GM12878 (cell line): Measurements from ENCODE around the gene SRSF10. TPM values are rescaled to one million over a fixed set of nuclear protein-coding genes. Genes with fewer than 3 reads are reported as not detected.

ENCODE experiments used
- BHLHE40 ChIP-seq, 2 experiments: fragments of 450-650 bp in 1 of 2; IDR thresholded peaks; 2 replicates each; pipeline ENCODE4 v1.6.1; 2011 to 2017; ENCODE audit warnings: low read depth in 2 of 2, borderline replicate concordance in 1 of 2, improper control_type of control experiment in 1 of 2, low read length in 1 of 2, mild to moderate bottlenecking in 1 of 2
- BMI1 ChIP-seq: fragments of 450-650 bp; IDR thresholded peaks from 2 replicates; pipeline ENCODE4 v1.6.1; 2016; ENCODE audit warnings: mild to moderate bottlenecking, moderate library complexity, borderline replicate concordance
- CHD1 ChIP-seq: IDR thresholded peaks from 2 replicates; pipeline ENCODE4 v1.6.1; 2012; ENCODE audit warnings: low read depth, low read length, improper control_type of control experiment
- CREM ChIP-seq: IDR thresholded peaks from 2 replicates; pipeline ENCODE4 v1.6.1; 2014; ENCODE audit warnings: antibody characterized with exemption, low read depth
- E2F8 ChIP-seq: fragments of 450-650 bp; IDR thresholded peaks from 2 replicates; pipeline ENCODE4 v1.6.1; 2018; ENCODE audit warnings: mild to moderate bottlenecking, low read depth, moderate library complexity; ENCODE audit not compliant: partially characterized antibody
- EGR1 ChIP-seq, 2 experiments: IDR thresholded peaks; 1 replicate in 1 of 2; 2 replicates in 1 of 2; pipeline ENCODE4 v1.6.1; 2011 to 2012; ENCODE audit warnings: low read depth in 2 of 2, low read length in 2 of 2, borderline replicate concordance in 1 of 2, mild to moderate bottlenecking in 1 of 2, moderate library complexity in 1 of 2
- HDAC6 ChIP-seq: fragments of 200-600 bp; sonication (generic); IDR thresholded peaks from one replicate; pipeline ENCODE4 v1.8.0; 2017; ENCODE audit warnings: antibody characterized with exemption; ENCODE audit not compliant: unreplicated experiment
- IKZF1 ChIP-seq: fragments of 450-650 bp; conservative IDR thresholded peaks from 2 replicates; pipeline ENCODE4 v1.6.1; 2017; ENCODE audit warnings: antibody characterized with exemption, mild to moderate bottlenecking
- JUND ChIP-seq: IDR thresholded peaks from 2 replicates; pipeline ENCODE4 v1.6.1; 2012; ENCODE audit warnings: low read depth, mild to moderate bottlenecking, low read length, improper control_type of control experiment, moderate library complexity
- NFYB ChIP-seq: IDR thresholded peaks from 2 replicates; pipeline ENCODE4 v1.6.1; 2011; ENCODE audit warnings: low read depth, mild to moderate bottlenecking, low read length, improper control_type of control experiment, moderate library complexity; ENCODE audit not compliant: insufficient read depth
- PAX5 ChIP-seq: IDR thresholded peaks from 2 replicates; pipeline ENCODE4 v1.6.1; 2011; ENCODE audit warnings: low read depth, low read length, borderline replicate concordance
- POLR2A ChIP-seq: IDR thresholded peaks from 2 replicates; pipeline ENCODE4 v1.6.1; 2011; ENCODE audit warnings: low read depth, mild to moderate bottlenecking, low read length
- RAD21 ChIP-seq: IDR thresholded peaks from 2 replicates; pipeline ENCODE4 v1.6.1; 2011; ENCODE audit warnings: mild to moderate bottlenecking, low read depth, low read length, moderate library complexity; ENCODE audit not compliant: insufficient read depth
- RB1 ChIP-seq: fragments of 450-650 bp; formaldehyde crosslinking; IDR thresholded peaks from 2 replicates; pipeline ENCODE4 v1.6.1; 2017; ENCODE audit warnings: mild to moderate bottlenecking, borderline replicate concordance
- RCOR1 ChIP-seq: conservative IDR thresholded peaks from 2 replicates; pipeline ENCODE4 v1.6.1; 2012; ENCODE audit warnings: low read depth, low read length, improper control_type of control experiment
- RELB ChIP-seq: fragments of 450-650 bp; IDR thresholded peaks from 2 replicates; pipeline ENCODE4 v1.6.1; 2017; ENCODE audit warnings: low read depth, mild to moderate bottlenecking, moderate library complexity
- SMAD5 ChIP-seq: IDR thresholded peaks from 2 replicates; pipeline ENCODE4 v1.6.1; 2016; ENCODE audit warnings: antibody characterized with exemption, low read depth
- SMARCA5 ChIP-seq: fragments of 450-650 bp; IDR thresholded peaks from 2 replicates; pipeline ENCODE4 v1.6.1; 2017; ENCODE audit warnings: mild to moderate bottlenecking
- SMC3 ChIP-seq: IDR thresholded peaks from 2 replicates; pipeline ENCODE4 v1.6.1; 2011; ENCODE audit warnings: low read length, improper control_type of control experiment, borderline replicate concordance
- SREBF1 ChIP-seq: IDR thresholded peaks from 2 replicates; pipeline ENCODE4 v1.6.1; 2012; ENCODE audit warnings: mild to moderate bottlenecking, low read length
- YY1 ChIP-seq: IDR thresholded peaks from 2 replicates; pipeline ENCODE4 v1.6.1; 2011; ENCODE audit warnings: low read depth, mild to moderate bottlenecking, low read length
- ZNF24 ChIP-seq: fragments of 450-650 bp; IDR thresholded peaks from 2 replicates; pipeline ENCODE4 v1.6.1; 2017; ENCODE audit warnings: antibody characterized with exemption, mild to moderate bottlenecking
- polyA plus RNA-seq, 11 experiments: library from polyadenylated mRNA; depleted of rRNA in 4 of 11; unstranded in 6 of 11; stranded (reverse) in 5 of 11; fragments of >200 nt; fragmentation: Nextera tagmentation in 4 of 11; fragmentation: Illumina TruSeq in 1 of 11; extraction: Ambion mirVana in 4 of 11; extraction: Trizol in 1 of 11; gene quantifications; 1 replicate in 1 of 11; 2 replicates in 10 of 11; pipeline versions ENCODE4 v1.2.1 to v1.2.3, GENCODE V29; 2011 to 2016; ENCODE audit warnings: inconsistent platforms in 2 of 11, missing spikeins in 2 of 11, low read depth in 1 of 11
- total RNA-seq, 4 experiments: library from RNA; depleted of rRNA in 3 of 4; stranded (reverse); fragments of >200 nt in 3 of 4; fragmentation: Illumina TruSeq in 1 of 4; extraction: Trizol in 1 of 4; gene quantifications; 2 replicates each; pipeline versions ENCODE4 v1.2.1 to v1.2.3, GENCODE V29; 2013 to 2021
- TF ChIP-seq, protein P1 (sequence below): IDR thresholded peaks from 2 replicates; pipeline ENCODE4 v1.6.1; 2012; ENCODE audit warnings: low read depth, low read length, improper control_type of control experiment
- TF ChIP-seq, protein P2 (sequence below): IDR thresholded peaks from 2 replicates; pipeline ENCODE4 v1.6.1; 2012; ENCODE audit warnings: low read depth, low read length, improper control_type of control experiment

SRSF10 gene
- total and polyA plus RNA-seq, 10 of the 15 experiments (the other 5 are each of a cell fraction or from before 2014, with no cell fraction given), result 157 to 279 (median 222) TPM

- TF ChIP-seq, protein P1, sequence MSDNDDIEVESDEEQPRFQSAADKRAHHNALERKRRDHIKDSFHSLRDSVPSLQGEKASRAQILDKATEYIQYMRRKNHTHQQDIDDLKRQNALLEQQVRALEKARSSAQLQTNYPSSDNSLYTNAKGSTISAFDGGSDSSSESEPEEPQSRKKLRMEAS, result no peak
- TF ChIP-seq, protein P2, sequence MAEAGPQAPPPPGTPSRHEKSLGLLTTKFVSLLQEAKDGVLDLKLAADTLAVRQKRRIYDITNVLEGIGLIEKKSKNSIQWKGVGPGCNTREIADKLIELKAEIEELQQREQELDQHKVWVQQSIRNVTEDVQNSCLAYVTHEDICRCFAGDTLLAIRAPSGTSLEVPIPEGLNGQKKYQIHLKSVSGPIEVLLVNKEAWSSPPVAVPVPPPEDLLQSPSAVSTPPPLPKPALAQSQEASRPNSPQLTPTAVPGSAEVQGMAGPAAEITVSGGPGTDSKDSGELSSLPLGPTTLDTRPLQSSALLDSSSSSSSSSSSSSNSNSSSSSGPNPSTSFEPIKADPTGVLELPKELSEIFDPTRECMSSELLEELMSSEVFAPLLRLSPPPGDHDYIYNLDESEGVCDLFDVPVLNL, result peak; percentile 88
- TF ChIP-seq IKZF1 (peak; percentile 55), SREBF1 (no peak), SMARCA5 (no peak), HDAC6 (no peak), RELB (peak; percentile 92), BHLHE40 (IDR thresholded peaks at IDR 0.05; ENCODE audit: borderline replicate concordance in 1 of 2, low read depth in 2 of 2, low read length in 1 of 2) (peak in 1 of 2 experiments; percentile 67; a peak in 2 of 4 replicates), ZNF24 (no peak), BMI1 (no peak), SMAD5 (peak; percentile 94), EGR1 (IDR thresholded peaks at IDR 0.05; ENCODE audit: borderline replicate concordance in 1 of 2, low read depth in 2 of 2, low read length in 2 of 2) (0 out of 3 replicates have a peak, but pooled peaks of 1 of the 2 experiments have one; percentile 11), PAX5 (no peak; the same call in 1 of the 2 replicates), POLR2A (peak; percentile 89), NFYB (peak; percentile 87), CREM (peak; percentile 73; the same call in 1 of the 2 replicates), SMC3 (0 out of 2 replicates have a peak, but pooled peaks have one; percentile 2), JUND (0 out of 2 replicates have a peak, but pooled peaks have one; percentile 25), YY1 (peak; percentile 98), RAD21 (no peak), CHD1 (peak; percentile 92; the same call in 1 of the 2 replicates), RCOR1 (0 out of 2 replicates have a peak, but pooled peaks have one; percentile 26), RB1 (peak; percentile 67), E2F8 (no peak)
Observed at GRCh38 chr1:23959461-23960290, 20.5 kb downstream of the SRSF10 start, which contains the start of gene PNRC2 (continued).
